ENCODE results near the gene SLC35B4. TPM values are rescaled to one million over a fixed set of nuclear protein-coding genes. Genes with fewer than 3 reads are reported as not detected.

SLC35B4 gene
- polyA plus RNA-seq, 1 experiment = 27.9 TPM

GRCh38 chr7:134276951-134277350 lies 39.8 kb downstream of the SLC35B4 start:
- ChIA-PET CTCF (interaction anchor here (0.6 kb wide), 1 partner anchor 71 kb away, joined by 3 read pairs; no protein-coding TSS in a partner anchor), POLR2A (no interaction called here)
- H3K27me3 ChIP-seq (ENCODE audit: control insufficient read depth, insufficient read depth, low read length) = peaks cover 3% of the 10 kb centered on the region
- H3K4me3 ChIP-seq (ENCODE audit: low read depth, low read length) = no peak overlapping the region
- H3K9me3 ChIP-seq (ENCODE audit: control insufficient read depth, insufficient read depth, low read length) = no peaks in the 10 kb centered on the region
- no peak overlapping the region for H3K27ac ChIP-seq (ENCODE audit: low read depth, low read length)
- TF ChIP-seq CTCF (IDR thresholded peaks at IDR 0.05; ENCODE audit: low read depth, low read length) = no peak
- no peak for DNase-seq (ENCODE audit: low read depth, low spot score)

GRCh38 chr7:134262322-134262721 lies 54.4 kb downstream of the SLC35B4 start:
- Histone ChIP-seq H3K27ac (ENCODE audit: low read depth, low read length) (no peak overlapping the region), H3K9me3 (ENCODE audit: control insufficient read depth, insufficient read depth, low read length) (no peaks in the 10 kb centered on the region), H3K27me3 (ENCODE audit: control insufficient read depth, insufficient read depth, low read length) (no peaks in the 10 kb centered on the region), H3K4me3 (ENCODE audit: low read depth, low read length) (no peak overlapping the region)
- no peak for DNase-seq (ENCODE audit: low read depth, low spot score)
- TF ChIP-seq CTCF (IDR thresholded peaks at IDR 0.05; ENCODE audit: low read depth, low read length) = no peak
- ChIA-PET CTCF (no interaction called here), POLR2A (no interaction called here)

- CTCF ChIA-PET = interaction anchor here (0.6 to 3.5 kb wide), 3 partner anchors 115 to 642 kb away, joined by 3 to 12 read pairs (median 4); no protein-coding TSS in a partner anchor
These were observed 60.9 kb downstream of the SLC35B4 start for GRCh38 chr7:134255814-134256213.

GRCh38 chr7:134254311-134254710 lies 62.4 kb downstream of the SLC35B4 start:
- Histone ChIP-seq H3K9me3 (ENCODE audit: control insufficient read depth, insufficient read depth, low read length) (no peaks in the 10 kb centered on the region), H3K27me3 (ENCODE audit: control insufficient read depth, insufficient read depth, low read length) (peaks cover 2% of the 10 kb centered on the region), H3K4me3 (ENCODE audit: low read depth, low read length) (no peak overlapping the region), H3K27ac (ENCODE audit: low read depth, low read length) (no peak overlapping the region)
- POLR2A ChIA-PET = no interaction called here
- TF ChIP-seq CTCF (IDR thresholded peaks at IDR 0.05; ENCODE audit: low read depth, low read length) = no peak; the same call in 1 of the 2 replicates
- CTCF ChIA-PET = interaction anchor here (3.5 kb wide), 1 partner anchor 113 kb away, joined by 12 read pairs; no protein-coding TSS in a partner anchor
- no peak for DNase-seq (ENCODE audit: low read depth, low spot score)

More at GRCh38 chr7:134255814-134256213, 60.9 kb downstream of the SLC35B4 start:
- POLR2A ChIA-PET = interaction anchor here (0.6 kb wide), 1 partner anchor 8 kb away, joined by 3 read pairs; no protein-coding TSS in a partner anchor
- DNase-seq (ENCODE audit: low read depth, low spot score) = no peak
- Histone ChIP-seq H3K27me3 (ENCODE audit: control insufficient read depth, insufficient read depth, low read length) (peaks cover 2% of the 10 kb centered on the region), H3K4me3 (ENCODE audit: low read depth, low read length) (no peak overlapping the region), H3K9me3 (ENCODE audit: control insufficient read depth, insufficient read depth, low read length) (no peaks in the 10 kb centered on the region), H3K27ac (ENCODE audit: low read depth, low read length) (no peak overlapping the region)
- no peak for TF ChIP-seq CTCF (IDR thresholded peaks at IDR 0.05; ENCODE audit: low read depth, low read length)

GRCh38 chr7:134248196-134248595 lies 68.5 kb downstream of the SLC35B4 start:
- DNase-seq (ENCODE audit: low read depth, low spot score) = no peak
- ChIA-PET CTCF (no interaction called here), POLR2A (no interaction called here)
- H3K9me3 ChIP-seq (ENCODE audit: control insufficient read depth, insufficient read depth, low read length) = no peaks in the 10 kb centered on the region
- TF ChIP-seq CTCF (IDR thresholded peaks at IDR 0.05; ENCODE audit: low read depth, low read length) = no peak
- H3K4me3 ChIP-seq (ENCODE audit: low read depth, low read length) = no peak overlapping the region
- no peaks in the 10 kb centered on the region for H3K27me3 ChIP-seq (ENCODE audit: control insufficient read depth, insufficient read depth, low read length)
- no peak overlapping the region for H3K27ac ChIP-seq (ENCODE audit: low read depth, low read length)
